Ramos (cell line): Measurements from ENCODE around the gene MBNL1.

Experiments
- in situ Hi-C: fragments of 300-500 bp; cut with MboI; formaldehyde crosslinking; loops from one replicate; pipeline ENCODE4 v1.14.3; 2022; ENCODE audit warnings: low sequenced_read_pairs; ENCODE audit not compliant: unreplicated experiment

Gene MBNL1

DNA sequence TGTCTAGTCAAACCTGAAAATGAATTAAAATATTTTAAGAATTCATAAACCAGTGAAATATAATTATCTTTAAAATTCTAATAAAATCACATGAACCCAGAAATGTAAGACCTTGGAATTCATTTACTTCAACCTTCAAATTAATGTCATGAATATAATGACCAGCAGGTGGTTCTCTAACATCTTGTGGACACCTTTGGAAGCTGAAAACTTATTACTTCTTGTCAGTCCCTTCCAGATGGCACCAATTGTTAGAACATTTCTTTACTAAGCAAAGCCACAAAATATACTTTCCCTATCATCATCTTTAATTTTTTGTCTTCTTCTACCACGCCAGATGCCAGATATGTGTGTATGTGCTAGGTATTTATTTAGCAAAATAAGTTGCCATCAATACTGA is 240.0 kb downstream of the MBNL1 start:
- in situ Hi-C loops: no loop called here

DNA sequence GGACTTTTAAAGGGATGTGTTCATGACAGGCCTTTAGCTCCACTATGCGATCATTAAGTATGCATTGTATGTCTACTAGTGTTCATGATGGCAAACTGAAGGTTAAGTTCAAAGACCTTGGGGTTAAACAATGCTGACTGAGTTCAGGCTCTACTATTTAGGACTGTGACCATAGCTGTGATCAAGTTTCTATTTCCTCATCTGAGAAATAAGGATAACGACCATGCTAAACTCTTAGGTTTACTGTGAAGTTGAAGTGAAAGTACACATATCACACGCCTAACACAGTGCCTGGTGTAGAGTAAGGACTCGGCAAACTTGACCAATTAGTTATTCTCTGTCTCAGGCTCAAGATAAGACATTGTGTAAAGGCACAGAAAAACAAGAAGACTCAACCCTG is 243.2 kb downstream of the MBNL1 start:
- in situ Hi-C loops: no loop called here

DNA sequence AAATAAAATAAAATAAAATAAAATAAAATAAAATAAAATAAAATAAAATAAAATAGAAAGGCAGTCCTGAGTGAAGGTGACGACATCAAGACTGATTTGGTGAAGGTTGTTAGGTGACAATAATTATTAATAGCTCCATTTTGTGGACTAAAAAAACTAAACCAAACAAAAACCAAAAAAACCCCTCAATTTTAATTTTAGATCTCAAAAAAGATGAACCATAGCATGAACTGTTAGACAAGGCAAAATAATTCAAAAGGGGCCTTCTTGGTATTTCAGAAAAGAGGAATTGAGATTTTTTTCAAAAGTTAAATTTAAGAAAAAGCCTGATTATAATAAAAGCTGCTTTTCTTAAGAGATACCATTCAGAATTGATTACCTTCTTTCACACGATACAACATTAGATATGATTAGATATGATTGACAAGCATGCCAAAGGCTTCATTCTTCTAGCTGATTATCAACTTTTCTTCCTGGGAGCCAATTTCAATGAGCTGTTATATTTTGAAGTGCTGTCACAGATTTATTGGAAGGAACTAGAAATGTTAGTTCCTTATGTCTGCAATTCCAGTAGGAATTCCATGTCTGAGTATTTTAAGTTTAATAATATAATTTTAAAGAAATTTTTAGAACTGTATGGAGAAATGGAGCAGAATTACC is 244.7 kb downstream of the MBNL1 start:
- in situ Hi-C loops: no loop called here
